ENCODE results near the gene INS.
A peak's percentile ranks its signal among the peaks of the same experiment; 100 is the strongest.

The INS gene

GRCh38 chr11:2138068-2138430, 23.0 kb downstream of the INS start:
- Histone ChIP-seq H3K4me3 (ENCODE audit: low read depth in 1 of 2, low read length in 2 of 2) (peak overlapping the region in 1 of 2 donors; percentile 50), H3K9me3 (ENCODE audit: control insufficient read depth in 1 of 2, low read length in 2 of 2) (no peaks in the 10 kb centered on the region), H3K36me3 (ENCODE audit: control insufficient read depth in 1 of 2, insufficient read depth in 2 of 2, low read length in 2 of 2) (no peaks in the 10 kb centered on the region), H3K27me3 (ENCODE audit: low read depth, low read length) (peaks cover 30% of the 10 kb centered on the region), H3K4me1 (ENCODE audit: control insufficient read depth in 1 of 2, insufficient read depth in 2 of 2, low read length in 2 of 2) (peaks cover 0 to 29% of the 10 kb centered on the region in 2 donors), H3K27ac (ENCODE audit: low read length) (no peak overlapping the region)

GRCh38 chr11:2137202-2138067, 23.6 kb downstream of the INS start:
- peaks cover 25% of the 10 kb centered on the region for H3K27me3 ChIP-seq (ENCODE audit: low read depth, low read length)
- no peak overlapping the region for H3K27ac ChIP-seq (ENCODE audit: low read length)
- peak overlapping the region in 1 of 2 donors; percentile 44 for H3K4me3 ChIP-seq (ENCODE audit: low read depth in 1 of 2, low read length in 2 of 2)

DNA sequence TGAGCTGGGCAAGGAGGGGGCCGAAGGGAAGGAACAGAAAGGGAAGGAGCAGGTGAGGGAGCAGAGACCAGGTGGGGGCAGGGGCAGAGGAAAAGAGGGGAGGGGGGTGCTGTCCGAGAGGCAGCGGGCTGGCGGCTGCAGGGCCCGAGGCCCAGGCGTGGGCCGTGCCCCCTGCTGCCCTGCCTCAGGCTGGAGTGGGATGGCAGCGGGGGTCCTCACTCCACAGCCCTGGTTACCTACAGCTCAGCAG, 24.1 kb downstream of the INS start:
- Histone ChIP-seq H3K36me3 (ENCODE audit: control insufficient read depth in 1 of 2, insufficient read depth in 2 of 2, low read length in 2 of 2) (no peaks in the 10 kb centered on the region), H3K4me1 (ENCODE audit: control insufficient read depth in 1 of 2, insufficient read depth in 2 of 2, low read length in 2 of 2) (peaks cover 0 to 29% of the 10 kb centered on the region in 2 donors), H3K27me3 (ENCODE audit: low read depth, low read length) (peaks cover 21% of the 10 kb centered on the region), H3K4me3 (ENCODE audit: low read depth in 1 of 2, low read length in 2 of 2) (peak overlapping the region; percentile 7 to 44), H3K27ac (ENCODE audit: low read length) (no peak overlapping the region), H3K9me3 (ENCODE audit: control insufficient read depth in 1 of 2, low read length in 2 of 2) (no peaks in the 10 kb centered on the region)

More at GRCh38 chr11:2137202-2138067, 23.6 kb downstream of the INS start:
- Histone ChIP-seq H3K36me3 (ENCODE audit: control insufficient read depth in 1 of 2, insufficient read depth in 2 of 2, low read length in 2 of 2) (no peaks in the 10 kb centered on the region), H3K9me3 (ENCODE audit: control insufficient read depth in 1 of 2, low read length in 2 of 2) (no peaks in the 10 kb centered on the region), H3K4me1 (ENCODE audit: control insufficient read depth in 1 of 2, insufficient read depth in 2 of 2, low read length in 2 of 2) (peaks cover 0 to 29% of the 10 kb centered on the region in 2 donors)

DNA sequence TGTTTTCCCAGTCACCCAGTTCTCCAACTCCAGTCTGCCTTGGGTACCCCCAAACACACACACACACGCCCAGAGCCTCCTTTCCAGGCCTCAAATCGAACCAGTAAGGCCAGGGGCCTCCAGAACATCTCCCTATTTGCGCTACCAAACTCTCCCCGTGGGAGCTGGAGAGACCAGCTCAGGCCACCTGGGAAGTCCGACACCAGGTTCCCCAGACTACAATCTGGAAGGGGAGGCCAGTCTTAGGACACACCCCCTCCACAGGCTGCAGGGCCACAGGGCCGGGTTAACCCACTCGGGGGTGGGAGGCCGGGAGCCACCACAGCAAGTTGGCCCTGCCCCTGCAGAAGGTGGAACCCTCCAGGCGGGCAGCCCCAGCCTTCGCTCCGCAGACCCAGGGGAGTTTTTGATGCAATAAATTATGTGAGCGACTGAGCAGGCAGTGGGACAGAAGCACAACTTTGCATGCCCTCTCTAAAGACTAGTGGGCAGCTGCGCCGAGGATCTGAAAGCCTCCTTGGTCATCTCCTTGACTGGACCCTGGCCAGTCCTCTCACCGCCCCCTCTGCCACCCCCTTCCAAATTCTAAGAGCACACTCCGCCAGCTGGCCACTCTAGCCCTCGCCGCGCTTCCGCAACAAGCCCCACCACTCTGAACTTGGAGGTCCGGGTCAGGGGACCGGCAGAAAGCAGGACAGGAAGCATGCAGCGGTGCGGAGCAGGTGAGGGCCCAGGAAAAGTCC, 24.6 kb downstream of the INS start:
- peak overlapping the region; percentile 7 to 44 for H3K4me3 ChIP-seq (ENCODE audit: low read depth in 1 of 2, low read length in 2 of 2)
- no peaks in the 10 kb centered on the region for H3K9me3 ChIP-seq (ENCODE audit: control insufficient read depth in 1 of 2, low read length in 2 of 2)
- peaks cover 21% of the 10 kb centered on the region for H3K27me3 ChIP-seq (ENCODE audit: low read depth, low read length)
- H3K36me3 ChIP-seq (ENCODE audit: control insufficient read depth in 1 of 2, insufficient read depth in 2 of 2, low read length in 2 of 2), result no peaks in the 10 kb centered on the region
- no peak overlapping the region for H3K27ac ChIP-seq (ENCODE audit: low read length)
- peaks cover 0 to 29% of the 10 kb centered on the region in 2 donors for H3K4me1 ChIP-seq (ENCODE audit: control insufficient read depth in 1 of 2, insufficient read depth in 2 of 2, low read length in 2 of 2)

DNA sequence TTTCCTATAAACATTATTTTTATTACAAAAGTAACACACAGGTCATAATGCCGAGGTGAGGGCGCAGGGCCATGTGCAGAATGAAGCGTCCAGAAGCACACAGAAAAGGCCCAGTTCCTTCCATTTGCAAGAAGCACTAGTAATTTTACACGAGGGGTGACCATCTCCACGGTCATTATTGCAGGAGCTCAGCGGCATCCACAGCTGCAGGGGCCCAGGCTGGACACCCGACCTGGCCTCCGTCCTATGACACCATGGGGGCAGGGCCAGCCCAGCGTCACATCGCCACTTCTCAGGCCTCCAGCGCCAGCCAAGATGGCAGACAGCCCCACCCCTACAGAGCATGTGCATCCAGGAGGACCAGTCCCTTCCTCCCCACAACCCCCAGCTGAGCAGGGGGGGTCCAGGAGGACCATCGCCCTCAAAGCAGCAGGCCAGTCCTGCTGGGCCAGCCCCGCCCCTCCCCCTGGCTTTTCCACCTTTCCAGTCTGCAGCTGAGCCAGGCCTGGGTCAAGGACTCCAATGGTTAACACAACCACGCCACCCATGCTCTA, 25.3 kb downstream of the INS start:
- Histone ChIP-seq H3K27me3 (ENCODE audit: low read depth, low read length) (peaks cover 15% of the 10 kb centered on the region), H3K4me1 (ENCODE audit: control insufficient read depth in 1 of 2, insufficient read depth in 2 of 2, low read length in 2 of 2) (peaks cover 0 to 29% of the 10 kb centered on the region in 2 donors), H3K9me3 (ENCODE audit: control insufficient read depth in 1 of 2, low read length in 2 of 2) (no peaks in the 10 kb centered on the region), H3K4me3 (ENCODE audit: low read depth in 1 of 2, low read length in 2 of 2) (no peak overlapping the region), H3K36me3 (ENCODE audit: control insufficient read depth in 1 of 2, insufficient read depth in 2 of 2, low read length in 2 of 2) (no peaks in the 10 kb centered on the region), H3K27ac (ENCODE audit: low read length) (no peak overlapping the region)

- Histone ChIP-seq H3K27ac (ENCODE audit: low read length) (no peak overlapping the region), H3K27me3 (ENCODE audit: low read depth, low read length) (peaks cover 15% of the 10 kb centered on the region), H3K4me1 (ENCODE audit: control insufficient read depth in 1 of 2, insufficient read depth in 2 of 2, low read length in 2 of 2) (peaks cover 0 to 23% of the 10 kb centered on the region in 2 donors), H3K4me3 (ENCODE audit: low read depth in 1 of 2, low read length in 2 of 2) (no peak overlapping the region), H3K36me3 (ENCODE audit: control insufficient read depth in 1 of 2, insufficient read depth in 2 of 2, low read length in 2 of 2) (no peaks in the 10 kb centered on the region), H3K9me3 (ENCODE audit: control insufficient read depth in 1 of 2, low read length in 2 of 2) (no peaks in the 10 kb centered on the region)
Measured at GRCh38 chr11:2135018-2135569, 25.9 kb downstream of the INS start.

DNA sequence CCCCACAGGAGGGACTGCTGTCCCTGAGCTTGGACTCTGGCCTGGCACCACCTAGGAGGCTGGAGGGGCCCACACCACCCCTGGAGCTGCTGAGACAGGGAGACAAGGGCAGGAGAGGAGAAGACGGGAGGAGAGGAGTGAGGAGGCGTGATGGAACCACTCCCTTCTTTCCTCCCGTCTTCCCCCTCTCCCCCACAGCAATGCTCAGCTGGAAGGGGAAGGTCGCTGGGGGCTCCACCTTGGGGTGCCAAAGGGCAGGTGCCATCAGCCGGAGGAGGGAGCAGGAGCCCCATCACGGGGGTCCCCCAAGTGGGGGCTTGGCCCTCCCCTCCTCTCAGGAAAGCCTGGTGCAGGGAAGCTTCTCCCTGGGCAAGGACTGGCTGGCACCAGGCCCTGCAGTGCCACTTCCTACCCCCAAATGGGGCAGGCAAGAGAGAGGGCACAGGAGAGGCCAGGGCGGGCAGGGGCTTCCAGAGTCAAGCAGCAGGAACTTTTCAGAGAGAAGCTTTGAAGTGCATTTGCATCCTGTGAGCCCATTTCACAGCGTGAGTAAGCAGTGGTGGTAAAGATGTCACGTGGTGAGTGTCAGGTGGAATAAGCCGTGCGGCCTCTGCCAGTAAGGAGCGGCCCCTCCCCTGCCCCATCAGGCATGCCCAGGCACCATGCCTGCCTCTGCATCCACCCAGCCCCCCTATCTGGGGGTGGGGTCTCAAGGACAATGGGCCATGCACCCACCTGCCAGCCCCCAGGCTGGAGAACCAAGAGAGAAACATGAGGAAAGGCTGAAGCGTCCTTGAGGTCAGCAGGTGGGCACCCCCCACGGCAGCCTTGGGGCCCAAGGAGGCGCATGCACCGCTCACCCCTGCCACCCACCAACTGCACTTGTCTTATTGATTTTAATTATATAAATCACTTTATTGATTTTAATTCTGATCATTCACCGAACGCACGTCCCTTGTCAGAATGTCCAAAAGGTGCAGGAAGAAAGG, 26.7 kb downstream of the INS start:
- no peak overlapping the region for H3K27ac ChIP-seq (ENCODE audit: low read length)
- H3K27me3 ChIP-seq (ENCODE audit: low read depth, low read length), result peaks cover 15% of the 10 kb centered on the region
- no peaks in the 10 kb centered on the region for H3K36me3 ChIP-seq (ENCODE audit: control insufficient read depth in 1 of 2, insufficient read depth in 2 of 2, low read length in 2 of 2)
- peaks cover 0 to 17% of the 10 kb centered on the region in 2 donors for H3K4me1 ChIP-seq (ENCODE audit: control insufficient read depth in 1 of 2, insufficient read depth in 2 of 2, low read length in 2 of 2)
- no peaks in the 10 kb centered on the region for H3K9me3 ChIP-seq (ENCODE audit: control insufficient read depth in 1 of 2, low read length in 2 of 2)
- no peak overlapping the region for H3K4me3 ChIP-seq (ENCODE audit: low read depth in 1 of 2, low read length in 2 of 2)

DNA sequence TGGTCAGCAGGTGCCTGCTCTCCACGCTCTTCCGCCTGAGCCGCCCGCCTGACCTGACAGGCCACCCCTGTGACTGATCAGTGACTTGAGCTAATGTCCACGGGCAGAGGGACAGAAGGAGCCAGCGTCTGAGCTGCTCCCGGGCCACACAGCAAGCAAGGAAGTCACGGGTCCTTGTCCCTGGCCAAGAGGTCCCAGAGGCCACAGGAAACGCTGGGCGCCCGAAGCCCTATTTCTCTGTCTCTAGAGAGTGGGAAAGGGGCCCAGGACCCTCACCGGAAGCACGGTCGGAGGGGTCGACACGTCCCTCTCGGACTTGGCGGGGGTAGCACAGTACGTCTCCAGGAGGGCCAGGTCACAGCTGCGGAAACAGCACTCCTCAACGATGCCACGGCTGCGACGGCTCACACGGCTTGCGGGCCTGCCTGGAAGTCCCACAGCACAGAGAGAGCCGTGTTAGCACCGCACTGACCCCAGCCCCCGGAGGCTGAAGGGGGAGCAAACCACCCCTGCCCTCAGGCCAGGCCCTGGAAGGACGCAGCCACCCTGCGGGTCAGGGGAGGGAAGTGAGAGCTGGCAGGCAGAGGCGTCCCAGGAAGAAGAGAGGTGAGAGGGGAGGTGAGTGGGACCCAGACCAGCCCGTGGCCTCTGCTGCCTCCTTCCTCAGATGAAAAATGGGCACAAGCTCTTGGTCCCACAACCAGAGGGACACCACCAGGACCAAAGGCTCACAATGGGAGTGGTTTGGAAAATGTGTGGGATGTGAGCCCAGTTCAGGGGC, 27.6 kb downstream of the INS start:
- no peak overlapping the region for H3K4me3 ChIP-seq (ENCODE audit: low read depth in 1 of 2, low read length in 2 of 2)
- peaks cover 15% of the 10 kb centered on the region for H3K27me3 ChIP-seq (ENCODE audit: low read depth, low read length)
- peaks cover 0 to 16% of the 10 kb centered on the region in 2 donors for H3K4me1 ChIP-seq (ENCODE audit: control insufficient read depth in 1 of 2, insufficient read depth in 2 of 2, low read length in 2 of 2)
- no peaks in the 10 kb centered on the region for H3K36me3 ChIP-seq (ENCODE audit: control insufficient read depth in 1 of 2, insufficient read depth in 2 of 2, low read length in 2 of 2)
- H3K27ac ChIP-seq (ENCODE audit: low read length), result no peak overlapping the region
- no peaks in the 10 kb centered on the region for H3K9me3 ChIP-seq (ENCODE audit: control insufficient read depth in 1 of 2, low read length in 2 of 2)

- H3K4me1 ChIP-seq (ENCODE audit: control insufficient read depth in 1 of 2, insufficient read depth in 2 of 2, low read length in 2 of 2), result peaks cover 0 to 12% of the 10 kb centered on the region in 2 donors
- peaks cover 15% of the 10 kb centered on the region for H3K27me3 ChIP-seq (ENCODE audit: low read depth, low read length)
- H3K4me3 ChIP-seq (ENCODE audit: low read depth in 1 of 2, low read length in 2 of 2), result no peak overlapping the region
- H3K27ac ChIP-seq (ENCODE audit: low read length), result no peak overlapping the region
- H3K9me3 ChIP-seq (ENCODE audit: control insufficient read depth in 1 of 2, low read length in 2 of 2), result no peaks in the 10 kb centered on the region
- H3K36me3 ChIP-seq (ENCODE audit: control insufficient read depth in 1 of 2, insufficient read depth in 2 of 2, low read length in 2 of 2), result no peaks in the 10 kb centered on the region
Measured at GRCh38 chr11:2132874-2133240, 28.2 kb downstream of the INS start.

DNA sequence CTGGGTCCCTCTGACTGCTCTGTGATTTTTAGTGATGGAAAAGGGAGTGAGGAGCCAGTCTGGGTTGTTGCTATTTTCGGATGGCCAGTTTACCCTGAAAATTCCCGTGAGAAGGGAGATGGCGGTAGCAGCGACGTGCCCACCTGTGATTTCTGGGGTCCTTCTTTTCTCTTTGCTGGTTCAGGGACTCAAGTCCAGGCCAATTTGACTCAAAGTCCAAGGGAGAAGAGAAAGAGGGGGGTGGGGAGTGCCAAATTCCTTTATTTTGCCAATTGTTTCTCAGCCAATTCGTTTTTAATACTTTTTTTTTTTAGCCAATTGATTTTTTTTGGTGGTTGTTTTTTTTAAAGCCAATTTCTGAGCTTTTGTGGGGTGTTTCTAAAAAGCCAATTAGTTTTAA, 28.8 kb downstream of the INS start:
- Histone ChIP-seq H3K4me1 (ENCODE audit: control insufficient read depth in 1 of 2, insufficient read depth in 2 of 2, low read length in 2 of 2) (peaks cover 0 to 6% of the 10 kb centered on the region in 2 donors), H3K4me3 (ENCODE audit: low read depth in 1 of 2, low read length in 2 of 2) (no peak overlapping the region), H3K27ac (ENCODE audit: low read length) (no peak overlapping the region), H3K27me3 (ENCODE audit: low read depth, low read length) (peaks cover 11% of the 10 kb centered on the region), H3K9me3 (ENCODE audit: control insufficient read depth in 1 of 2, low read length in 2 of 2) (no peaks in the 10 kb centered on the region), H3K36me3 (ENCODE audit: control insufficient read depth in 1 of 2, insufficient read depth in 2 of 2, low read length in 2 of 2) (no peaks in the 10 kb centered on the region)
